C4-2B (cell line): ENCODE data around the gene NOTO.

Experiments
- H3K27ac ChIP-seq: fragments of 450-650 bp; 2 replicates; pipeline ENCODE4 v1.5.1; 2017
- CTCF ChIP-seq: fragments of 450-650 bp; conservative IDR thresholded peaks from 2 replicates; pipeline ENCODE4 v1.5.1; 2017; ENCODE audit warnings: mild to moderate bottlenecking
- ZFX ChIP-seq: fragments of 450-650 bp; IDR thresholded peaks from 2 replicates; pipeline ENCODE4 v1.6.1; 2017

NOTO gene

GRCh38 chr2:73210696-73211095, 8.3 kb downstream of the NOTO start:
- no peak for TF ChIP-seq CTCF
- TF ChIP-seq ZFX: no peak

GRCh38 chr2:73212098-73212447, 9.7 kb downstream of the NOTO start:
- TF ChIP-seq ZFX (no peak), CTCF (no peak)
- H3K27ac ChIP-seq: no peak overlapping the region

More at GRCh38 chr2:73210696-73211095, 8.3 kb downstream of the NOTO start:
- no peak overlapping the region for H3K27ac ChIP-seq

- H3K27ac ChIP-seq: no peak overlapping the region
Measured at GRCh38 chr2:73212448-73213176, 10.2 kb downstream of the NOTO start.

GRCh38 chr2:73214120-73215035, 12.0 kb downstream of the NOTO start, which contains the start of gene SMYD5:
Gene SMYD5, plus strand, starts transcription at chr2:73214245. Its CDS starts 22 bp downstream, at chr2:73214267.
- no peak for TF ChIP-seq CTCF
- peak; percentile 49 for TF ChIP-seq ZFX
- peak within 1 kb of the TSS; percentile 59 for H3K27ac ChIP-seq

More at GRCh38 chr2:73212448-73213176, 10.2 kb downstream of the NOTO start:
- TF ChIP-seq CTCF: peak; percentile 85
- TF ChIP-seq ZFX: no peak

- H3K27ac ChIP-seq: no peak overlapping the region
- TF ChIP-seq ZFX (no peak), CTCF (no peak)
Measured at GRCh38 chr2:73215254-73215653, 12.9 kb downstream of the NOTO start.

- no peak overlapping the region for H3K27ac ChIP-seq
- TF ChIP-seq CTCF (no peak), ZFX (no peak)
Measured at GRCh38 chr2:73217160-73217559, 14.8 kb downstream of the NOTO start.

- no peak overlapping the region for H3K27ac ChIP-seq
- TF ChIP-seq ZFX (no peak), CTCF (no peak)
Measured at GRCh38 chr2:73217826-73218225, 15.5 kb downstream of the NOTO start.
